Astrocyte of the hippocampus (primary cell): ENCODE data around the gene C6orf89.
A peak's percentile ranks its signal among the peaks of the same experiment; 100 is the strongest.

ENCODE experiments used
- DNase-seq: peaks from one replicate; pipeline ENCODE4 v3.0.0; 2011; ENCODE audit warnings: low read depth, low spot score

Gene C6orf89

DNA sequence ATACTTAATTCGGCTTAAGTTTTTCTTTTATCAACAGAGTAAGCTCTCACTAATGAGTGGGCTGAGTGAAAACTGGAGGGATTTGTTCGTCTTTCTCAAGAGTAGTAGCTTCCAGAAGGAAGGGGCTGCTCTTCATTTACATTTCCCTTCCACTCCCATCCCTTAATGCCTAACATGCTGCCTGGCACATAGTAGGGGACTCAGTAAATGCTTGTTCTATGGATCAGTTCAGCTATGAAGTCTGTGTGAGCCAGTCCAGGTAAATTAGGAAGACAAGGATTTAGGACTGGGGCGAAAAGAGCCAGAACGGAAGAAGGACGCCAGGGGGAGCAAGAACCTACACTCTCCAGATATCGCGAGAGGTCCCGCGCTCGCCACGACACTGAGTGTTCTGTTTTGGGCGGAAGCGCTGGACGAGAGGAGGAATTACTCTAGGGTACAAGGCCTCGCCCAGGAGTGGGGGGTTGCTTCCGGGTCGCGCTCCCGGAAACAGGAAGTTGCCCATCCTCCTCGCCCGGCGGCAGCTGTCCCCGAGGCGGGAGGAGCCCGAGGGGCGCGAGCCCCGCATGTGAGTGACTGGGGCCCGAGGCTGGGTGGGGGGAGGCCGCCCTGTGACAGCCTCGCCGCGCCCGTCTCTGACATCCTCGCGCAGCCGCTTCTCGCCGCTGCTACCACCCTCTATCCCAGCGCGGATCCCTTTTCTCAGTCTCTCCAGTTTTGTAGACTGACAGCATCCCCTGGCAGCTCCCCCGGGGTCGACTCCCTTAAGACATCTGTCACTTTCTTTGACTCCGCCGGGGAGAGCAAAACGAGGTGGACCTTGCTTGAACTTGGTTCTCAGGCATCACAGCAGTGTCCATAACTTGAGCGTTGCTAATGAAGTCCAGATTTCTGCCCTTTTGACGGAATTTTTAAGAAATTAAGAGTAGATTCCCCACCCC is at the start of gene C6orf89:
C6orf89 (plus strand) TSS at position 492 of the 941 bp plus-strand sequence. CDS start 13,493 bp downstream, outside the sequence.
- peak; percentile 98 for DNase-seq

DNA sequence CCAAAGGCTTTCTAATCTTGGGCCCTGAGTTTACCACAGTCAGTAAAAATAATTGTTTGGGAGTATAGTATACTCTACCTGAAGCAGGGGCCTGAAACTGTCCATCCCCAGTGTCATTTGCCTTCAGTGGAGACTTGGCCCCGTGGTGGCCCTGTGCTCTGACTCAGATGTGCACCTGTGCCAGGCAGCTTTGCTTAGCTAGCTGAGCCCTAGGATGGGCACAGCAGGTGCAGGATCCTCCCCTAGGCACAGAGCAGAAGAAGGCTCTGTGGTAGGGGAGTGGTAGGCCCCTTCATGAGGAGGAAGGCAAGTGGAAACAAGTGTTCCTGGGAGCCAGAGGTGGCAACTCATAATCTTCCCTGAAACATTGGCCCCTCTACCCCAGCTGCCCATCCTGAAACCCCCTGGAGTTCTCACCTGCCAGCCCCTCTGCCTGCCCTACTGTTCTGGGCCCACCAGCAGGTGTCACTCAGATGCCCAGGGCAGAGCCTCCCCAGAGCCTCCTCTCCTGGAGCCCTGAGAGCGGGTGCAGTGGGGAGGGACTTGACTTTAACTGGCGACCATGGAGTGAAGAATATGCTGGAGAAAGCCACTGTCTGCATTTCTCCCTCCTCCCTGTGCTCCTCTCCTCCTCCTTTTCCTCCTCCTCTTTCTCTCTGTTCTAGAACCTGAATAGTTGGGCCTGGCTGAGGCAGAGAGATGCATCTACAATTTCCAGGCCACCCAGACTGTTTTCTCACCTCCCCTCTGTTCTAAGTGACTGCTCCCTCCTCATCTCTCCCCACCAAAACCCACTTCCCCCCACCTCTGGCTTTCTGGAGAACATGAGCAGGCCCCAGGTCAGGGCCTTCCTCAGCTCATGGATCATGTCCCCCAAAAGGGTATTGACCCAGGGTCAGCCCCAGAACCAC is 49.4 kb upstream of the C6orf89 start:
- no peak for DNase-seq

- no peak for DNase-seq
Measured at GRCh38 chr6:36837022-36837339, 48.8 kb upstream of the C6orf89 start.

DNA sequence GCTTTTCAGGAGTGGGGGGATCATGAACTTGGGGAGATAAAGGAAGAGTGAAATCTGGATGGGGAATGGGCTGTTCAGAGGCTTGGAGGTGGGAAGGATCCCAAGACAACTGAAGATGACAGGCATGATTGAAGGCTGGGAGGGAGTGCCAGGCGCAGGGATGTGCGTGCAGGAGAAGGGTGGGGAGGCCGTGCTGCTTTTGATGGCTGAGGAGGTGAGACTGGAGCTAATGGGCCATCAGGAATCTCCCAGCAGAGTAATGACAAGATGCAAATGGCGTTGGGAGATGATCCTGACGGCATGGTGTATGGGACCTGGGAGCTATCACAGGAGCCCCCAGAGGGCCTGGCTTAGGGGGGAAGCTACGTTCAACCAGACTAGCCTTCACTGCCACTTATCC is 48.1 kb upstream of the C6orf89 start:
- DNase-seq = no peak

DNA sequence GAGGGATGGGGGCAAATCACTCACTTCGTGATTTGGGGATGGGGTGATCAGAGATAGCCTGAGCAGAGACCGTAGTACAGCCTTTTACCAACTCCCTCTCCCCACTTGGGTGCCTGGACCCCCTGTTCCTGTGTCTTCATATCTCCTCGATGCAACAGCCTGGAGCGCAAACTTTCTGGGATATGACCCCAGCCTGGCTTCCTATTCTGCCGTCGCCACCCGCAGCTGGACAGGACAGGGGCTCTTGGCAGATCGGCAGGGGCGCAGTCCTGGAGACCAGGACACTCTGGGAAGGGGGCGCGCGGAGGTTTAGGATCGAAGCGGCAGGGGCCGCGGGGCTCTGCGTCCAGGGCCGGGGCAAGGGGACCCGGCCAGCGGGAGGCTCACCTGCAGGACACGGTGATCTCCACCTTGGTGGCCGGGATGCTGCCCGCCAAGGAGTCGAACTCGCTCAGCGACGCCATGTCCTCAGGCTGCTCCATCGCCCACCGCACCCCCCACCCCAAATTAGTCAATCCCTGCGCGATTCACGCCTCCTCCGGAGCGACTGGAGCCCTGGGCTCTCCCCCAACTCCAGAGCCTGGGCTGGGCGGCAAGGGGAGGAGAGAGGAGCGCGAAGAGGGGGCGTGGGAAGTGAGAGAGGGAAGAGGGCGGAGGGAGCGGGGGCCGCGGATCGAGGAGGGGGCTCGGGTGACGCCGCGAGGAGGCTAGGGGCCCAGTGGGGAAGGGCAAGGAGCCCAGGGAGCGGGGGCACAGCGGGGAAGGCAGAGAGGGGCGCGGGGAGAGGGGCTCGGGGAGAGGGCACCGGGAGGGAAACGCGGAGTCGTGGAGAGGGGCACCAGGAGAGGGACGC is 46.6 kb upstream of the C6orf89 start, which contains the start of gene CPNE5:
CPNE5 (minus strand) TSS at position 549 of the 853 bp plus-strand sequence; CDS start at position 482, 67 bp downstream.
- peak; percentile 39 for DNase-seq

GRCh38 chr6:36839749-36840431 is 45.9 kb upstream of the C6orf89 start:
- DNase-seq = peak; percentile 66

DNA sequence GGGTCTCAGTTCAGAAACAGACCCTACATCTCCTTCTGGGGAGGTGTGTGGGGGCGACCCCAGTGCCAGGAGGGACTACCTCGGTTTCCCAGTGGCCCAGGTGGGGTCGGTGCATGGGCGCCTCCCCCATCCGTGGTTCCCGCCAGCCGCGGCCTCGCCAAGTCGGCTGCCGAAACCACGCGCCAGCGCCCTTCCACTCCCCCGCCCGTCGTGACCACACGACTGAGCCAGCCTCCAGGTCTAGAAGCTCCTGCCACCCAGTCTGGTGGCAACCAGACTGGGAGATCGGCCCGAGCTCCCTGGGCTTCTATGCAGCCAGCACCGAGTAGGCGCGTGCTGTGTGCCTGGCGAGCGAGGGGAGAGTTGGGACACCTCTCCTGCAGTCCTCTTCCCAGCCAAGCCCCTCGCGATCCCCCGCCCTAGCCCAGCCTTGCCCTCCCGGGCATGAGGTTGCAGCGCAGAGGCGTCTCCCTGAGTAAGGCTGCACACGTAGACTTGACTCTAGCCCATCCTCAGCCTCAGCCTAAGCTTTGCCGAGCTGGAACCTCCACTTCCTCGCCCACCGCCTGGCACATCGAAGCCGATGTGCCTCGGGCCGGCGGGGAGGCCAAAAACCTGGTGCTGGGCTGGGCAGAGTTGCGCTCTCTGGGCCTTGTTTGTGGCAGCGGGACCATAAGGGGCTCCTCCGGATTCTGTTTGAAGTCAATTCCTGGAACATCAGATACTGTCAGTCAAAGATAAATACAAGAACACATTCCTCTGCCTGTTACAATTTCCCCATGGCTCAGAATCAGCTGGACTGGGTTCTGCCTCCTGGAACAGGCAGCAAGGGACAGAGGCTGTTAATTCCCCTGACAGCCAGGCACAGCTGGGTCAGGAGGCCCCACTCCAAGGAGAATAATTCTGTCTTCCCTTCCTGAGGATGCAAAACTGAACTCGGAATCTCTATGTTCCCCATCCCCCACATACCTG is 45.0 kb upstream of the C6orf89 start:
- DNase-seq = peak; percentile 53

- no peak for DNase-seq
Measured at GRCh38 chr6:36841756-36842155, 44.0 kb upstream of the C6orf89 start.

DNA sequence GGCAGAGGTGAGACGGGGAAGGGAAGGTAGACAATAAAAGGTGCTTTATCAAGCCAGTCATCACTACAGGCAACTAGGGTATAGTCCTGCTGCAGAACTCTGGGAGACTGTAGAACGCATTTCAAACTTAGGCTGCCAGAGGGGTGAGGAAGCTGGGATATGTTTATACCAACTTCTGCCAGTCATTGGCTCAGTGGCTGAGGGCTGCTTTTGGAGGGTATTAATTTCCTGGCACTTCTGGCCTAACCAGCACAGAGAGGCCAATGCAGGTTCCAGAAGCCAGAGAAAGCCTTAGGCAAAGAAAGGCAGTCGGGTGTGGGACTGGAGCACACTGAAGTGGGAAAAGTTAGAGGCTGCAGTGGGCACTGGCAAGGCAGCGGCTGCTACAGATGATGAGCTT is 42.6 kb upstream of the C6orf89 start:
- no peak for DNase-seq

DNA sequence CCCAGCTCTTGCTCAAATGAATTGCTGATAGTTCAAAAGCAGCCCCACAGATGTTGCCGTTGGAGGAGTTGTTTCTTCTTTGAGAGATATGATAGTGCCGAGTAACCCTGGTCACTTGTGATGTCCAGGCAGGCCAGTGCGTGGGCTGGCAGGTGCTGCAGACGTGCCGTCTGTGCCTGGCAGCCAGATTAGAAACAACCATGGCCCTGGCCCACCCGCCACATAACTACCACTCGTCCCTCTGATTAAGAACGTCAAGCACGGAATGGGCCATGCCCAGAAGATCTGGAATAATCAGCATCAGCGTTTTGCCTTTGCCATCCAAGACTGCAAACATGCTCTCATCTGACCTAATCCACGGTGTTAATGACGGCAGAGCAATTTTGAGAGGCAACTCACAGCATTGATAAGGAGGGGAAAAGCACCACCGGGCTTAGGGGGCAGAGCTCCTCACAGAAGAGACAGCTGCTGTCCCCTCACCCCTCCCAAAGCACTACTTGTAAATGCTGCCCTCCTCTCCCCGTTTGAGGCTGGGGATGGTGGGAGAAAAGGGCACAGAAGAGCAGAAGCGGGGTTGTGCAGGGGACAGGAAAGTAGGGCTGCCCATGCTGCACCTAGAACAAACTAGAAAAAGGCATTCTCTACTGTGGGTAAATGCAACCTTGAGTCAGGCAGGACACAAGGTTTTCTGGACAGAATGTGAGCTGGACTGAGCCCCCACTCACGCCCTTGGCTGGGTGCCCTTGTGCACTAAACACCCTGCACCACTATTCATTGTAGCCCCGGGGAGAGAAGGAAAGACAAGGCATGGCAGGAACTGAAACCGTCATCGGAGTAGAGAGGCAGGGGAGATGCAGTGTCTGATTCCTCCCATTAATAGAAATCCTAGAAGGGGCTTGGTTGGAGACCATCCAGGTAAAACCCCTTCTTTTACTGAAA is 41.3 kb upstream of the C6orf89 start:
- DNase-seq = no peak

- DNase-seq = no peak
Measured at GRCh38 chr6:36845233-36845632, 40.5 kb upstream of the C6orf89 start.

DNA sequence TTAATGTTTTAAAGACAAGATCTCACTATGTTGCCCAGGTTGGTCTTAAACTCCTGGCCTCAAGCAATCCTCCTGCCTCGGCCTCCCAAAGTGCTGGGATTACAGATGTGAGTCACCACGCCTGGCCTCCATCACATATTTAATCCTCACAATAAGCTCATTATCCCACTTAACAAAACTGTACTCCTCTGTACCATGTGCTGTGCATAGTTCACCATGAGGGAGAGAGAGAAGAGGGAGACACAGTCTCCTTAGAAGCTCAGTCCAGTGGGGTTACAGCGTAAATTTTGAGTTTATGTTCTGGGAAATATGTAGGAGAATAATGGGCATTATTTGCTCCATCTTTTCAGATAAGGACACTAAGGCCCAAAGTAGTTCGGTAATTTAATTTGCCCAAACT is 38.6 kb upstream of the C6orf89 start:
- DNase-seq = no peak

GRCh38 chr6:36847991-36848390 is 37.8 kb upstream of the C6orf89 start:
- DNase-seq = no peak

GRCh38 chr6:36848658-36849441 is 36.9 kb upstream of the C6orf89 start:
- DNase-seq = peak; percentile 51

DNA sequence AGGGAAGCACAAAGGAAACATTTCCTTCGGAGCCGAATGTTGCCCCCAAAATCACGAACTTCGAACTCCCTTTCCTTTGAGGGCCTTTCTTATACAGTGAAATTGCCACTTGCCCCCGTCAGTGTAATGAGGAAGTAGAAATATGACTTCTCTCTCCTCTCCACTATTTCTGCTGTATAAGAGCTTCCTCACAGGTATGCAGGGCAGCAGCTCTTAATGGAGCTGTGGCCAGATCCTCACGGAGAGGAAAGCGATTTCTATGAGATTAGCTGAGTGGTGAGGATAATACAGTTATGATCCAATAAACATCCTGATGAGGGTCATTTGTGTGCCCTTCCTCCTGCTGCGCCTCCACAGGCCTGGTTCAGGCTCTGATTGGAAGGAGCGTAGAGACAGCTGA is 35.7 kb upstream of the C6orf89 start:
- DNase-seq = no peak

- peak; percentile 88 for DNase-seq
Measured at GRCh38 chr6:36851149-36851614, 34.6 kb upstream of the C6orf89 start.

GRCh38 chr6:36851626-36852025 is 34.1 kb upstream of the C6orf89 start:
- DNase-seq = no peak
